Karpas-422 (cell line): ENCODE measurements around the gene IL12RB1. TPM values are rescaled to one million over a fixed set of nuclear protein-coding genes. Genes with fewer than 3 reads are reported as not detected.
A peak's percentile ranks its signal among the peaks of the same experiment; 100 is the strongest.

ENCODE experiments used
- DNase-seq: peaks from one replicate; pipeline ENCODE4 v3.0.0-alpha.2; 2015
- H2AFZ ChIP-seq: fragments of 200-600 bp; sonication (generic); 2 replicates; pipeline ENCODE4 v1.6.1; 2014; ENCODE audit warnings: antibody characterized with exemption, low read length, mixed read lengths
- H3K27ac ChIP-seq: fragments of 200-600 bp; sonication (generic); 2 replicates; pipeline ENCODE4 v1.5.1; 2014; ENCODE audit warnings: mild to moderate bottlenecking, low read length, moderate library complexity
- H3K27me3 ChIP-seq: fragments of 200-600 bp; sonication (generic); 2 replicates; pipeline ENCODE4 v1.6.1; 2014; ENCODE audit warnings: low read length, mixed read lengths
- H3K36me3 ChIP-seq: fragments of 200-600 bp; sonication (generic); 2 replicates; pipeline ENCODE4 v1.6.1; 2014; ENCODE audit warnings: low read length, mixed read lengths; ENCODE audit not compliant: insufficient read depth
- H3K4me1 ChIP-seq: fragments of 200-600 bp; sonication (generic); 2 replicates; pipeline ENCODE4 v1.6.1; 2014; ENCODE audit warnings: mild to moderate bottlenecking, low read length, mixed read lengths
- H3K4me2 ChIP-seq: fragments of 200-600 bp; sonication (generic); 2 replicates; pipeline ENCODE4 v1.6.1; 2014; ENCODE audit warnings: low read length, low read depth, mild to moderate bottlenecking; ENCODE audit not compliant: poor library complexity, severe bottlenecking
- H3K4me3 ChIP-seq: fragments of 200-600 bp; sonication (generic); 2 replicates; pipeline ENCODE4 v1.5.1; 2014; ENCODE audit warnings: mild to moderate bottlenecking, antibody characterized with exemption, low read length, mixed read lengths
- H3K79me2 ChIP-seq: fragments of 200-600 bp; sonication (generic); 2 replicates; pipeline ENCODE4 v1.6.1; 2014; ENCODE audit warnings: mild to moderate bottlenecking, low read length, mixed read lengths
- H3K9ac ChIP-seq: fragments of 200-600 bp; sonication (generic); 2 replicates; pipeline ENCODE4 v1.6.0; 2014; ENCODE audit warnings: low read length
- H3K9me2 ChIP-seq: fragments of 200-600 bp; sonication (generic), shearing (Covaris generic); replicated peaks from 2 replicates; pipeline ENCODE4 v1.6.0; 2014; ENCODE audit warnings: mild to moderate bottlenecking, low read length, moderate library complexity; ENCODE audit not compliant: insufficient read depth
- H3K9me3 ChIP-seq: fragments of 300-700, 200-600 bp; sonication (generic); 2 replicates; pipeline ENCODE4 v1.6.1; 2014; ENCODE audit warnings: low read length, mixed read lengths
- H4K20me1 ChIP-seq: fragments of 200-600 bp; sonication (generic); 2 replicates; pipeline ENCODE4 v1.6.1; 2014; ENCODE audit warnings: mild to moderate bottlenecking, antibody characterized with exemption, low read length, low read depth; ENCODE audit not compliant: insufficient read depth
- total RNA-seq: library from RNA; depleted of rRNA; stranded (reverse); fragments of >200 nt; shearing (Covaris generic); gene quantifications from 2 replicates; pipeline ENCODE4 v1.2.3, GENCODE V29; 2014; ENCODE audit warnings: low replicate concordance

IL12RB1 gene
- total RNA-seq, 1 experiment from 2014 or later, result 6.1 TPM

- H2AFZ ChIP-seq, result peak overlapping the region; percentile 72; the same call in 1 of the 2 replicates
- DNase-seq, result peak; percentile 98
- no peaks in the 10 kb centered on the region for H3K9me3 ChIP-seq
- H3K27me3 ChIP-seq, result no peaks in the 10 kb centered on the region
- H3K36me3 ChIP-seq, result peaks cover 3% of the 10 kb centered on the region; the same call in 1 of the 2 replicates
- H3K4me1 ChIP-seq, result peaks cover 30% of the 10 kb centered on the region
- 0 out of 2 replicates have a peak overlapping the region, but pooled peaks have one; percentile 41 for H3K27ac ChIP-seq
- peak overlapping the region; percentile 84 for H3K4me2 ChIP-seq
- H3K4me3 ChIP-seq, result peak overlapping the region; percentile 90
- H3K9ac ChIP-seq, result peak overlapping the region; percentile 86
- H3K9me2 ChIP-seq, result no peaks in the 10 kb centered on the region
- H3K79me2 ChIP-seq, result peaks cover 22% of the 10 kb centered on the region
- no peaks in the 10 kb centered on the region for H4K20me1 ChIP-seq
These were observed 31.1 kb upstream of the IL12RB1 start for GRCh38 chr19:18117692-18118378.

DNA sequence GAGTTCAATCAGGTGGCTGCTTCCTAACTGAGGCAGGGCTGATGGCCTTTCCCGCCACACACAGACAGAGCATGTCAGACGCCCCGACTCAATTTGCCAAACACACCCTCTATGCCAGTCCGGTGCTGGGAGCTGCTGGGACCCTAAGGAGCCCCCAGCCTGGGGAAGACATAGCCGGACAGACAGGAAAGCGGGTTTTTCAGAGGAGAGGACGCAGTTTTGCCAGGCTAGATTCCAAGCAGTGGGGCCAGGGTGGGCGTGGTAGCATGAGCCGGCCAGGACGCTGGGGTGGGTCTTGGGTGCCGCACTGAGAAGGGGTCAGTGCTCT is 30.6 kb upstream of the IL12RB1 start:
- H4K20me1 ChIP-seq, result no peaks in the 10 kb centered on the region
- H3K4me3 ChIP-seq, result peak overlapping the region; percentile 65
- no peaks in the 10 kb centered on the region for H3K9me3 ChIP-seq
- DNase-seq, result no peak
- peaks cover 22% of the 10 kb centered on the region for H3K79me2 ChIP-seq
- no peaks in the 10 kb centered on the region for H3K9me2 ChIP-seq
- H3K9ac ChIP-seq, result peak overlapping the region; percentile 55
- no peaks in the 10 kb centered on the region for H3K27me3 ChIP-seq
- H3K4me2 ChIP-seq, result peak overlapping the region; percentile 80
- H3K36me3 ChIP-seq, result peaks cover 3% of the 10 kb centered on the region; the same call in 1 of the 2 replicates
- peaks cover 30% of the 10 kb centered on the region for H3K4me1 ChIP-seq
- no peak overlapping the region for H3K27ac ChIP-seq
- 0 out of 2 replicates have a peak overlapping the region, but pooled peaks have one; percentile 72 for H2AFZ ChIP-seq

DNA sequence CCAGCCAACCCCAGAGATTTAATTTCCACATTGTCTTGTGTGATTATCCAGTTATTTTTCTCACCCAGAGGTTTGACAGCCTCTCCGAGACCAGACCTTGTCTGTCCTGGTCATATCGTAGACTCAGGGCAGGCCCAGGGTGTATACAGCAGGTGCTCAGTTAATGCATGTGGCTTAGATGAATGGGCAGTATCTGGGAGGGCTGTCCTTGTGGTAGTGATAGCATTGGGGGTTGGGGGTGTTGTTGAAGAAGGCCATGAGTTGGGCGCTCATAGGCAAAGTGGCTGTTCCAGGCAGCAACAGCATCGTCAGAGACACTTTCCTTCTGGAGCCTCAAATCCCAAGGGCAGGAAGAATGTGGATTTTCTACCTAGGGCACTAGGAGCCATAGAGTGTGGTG is 27.7 kb upstream of the IL12RB1 start:
- no peak overlapping the region for H3K27ac ChIP-seq
- peaks cover 15% of the 10 kb centered on the region for H3K79me2 ChIP-seq
- no peaks in the 10 kb centered on the region; the same call in 1 of the 2 replicates for H4K20me1 ChIP-seq
- H3K27me3 ChIP-seq, result no peaks in the 10 kb centered on the region
- no peak overlapping the region for H2AFZ ChIP-seq
- no peak for DNase-seq
- no peak overlapping the region for H3K4me2 ChIP-seq
- no peaks in the 10 kb centered on the region for H3K9me3 ChIP-seq
- peaks cover 36% of the 10 kb centered on the region for H3K4me1 ChIP-seq
- no peak overlapping the region for H3K4me3 ChIP-seq
- no peaks in the 10 kb centered on the region for H3K36me3 ChIP-seq
- no peaks in the 10 kb centered on the region for H3K9me2 ChIP-seq
- no peak overlapping the region for H3K9ac ChIP-seq

- H4K20me1 ChIP-seq, result peaks cover 4% of the 10 kb centered on the region; the same call in 1 of the 2 replicates
- H3K36me3 ChIP-seq, result no peaks in the 10 kb centered on the region
These were observed 27.1 kb upstream of the IL12RB1 start for GRCh38 chr19:18113827-18114226.

DNA sequence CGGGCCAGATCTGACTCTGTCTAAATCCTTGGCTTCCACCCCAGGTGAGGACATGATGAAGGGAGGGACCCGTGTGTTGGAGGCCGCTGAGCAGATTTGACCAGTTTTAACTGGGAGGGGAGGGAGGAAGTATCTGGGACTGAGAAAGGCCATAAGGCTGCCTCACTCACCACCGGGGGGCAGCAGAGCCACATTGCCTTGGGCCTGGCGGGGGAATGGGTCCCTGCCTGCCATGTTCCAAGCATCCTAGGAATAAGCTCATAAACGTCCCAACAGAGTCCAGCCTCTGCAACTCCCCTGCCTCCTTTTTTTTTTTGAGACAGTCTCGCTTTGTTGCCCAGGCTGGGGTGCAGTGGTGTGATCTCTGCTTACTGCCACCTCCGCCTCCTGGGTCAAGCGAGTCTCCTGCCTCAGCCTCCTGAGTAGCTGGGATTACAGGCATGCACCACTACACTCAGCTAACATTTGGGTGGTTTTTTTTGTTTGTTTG is 26.3 kb upstream of the IL12RB1 start:
- Histone ChIP-seq H3K9me3 (no peaks in the 10 kb centered on the region), H3K27me3 (no peaks in the 10 kb centered on the region), H3K9ac (no peak overlapping the region), H3K9me2 (no peaks in the 10 kb centered on the region), H3K4me2 (no peak overlapping the region), H3K36me3 (no peaks in the 10 kb centered on the region), H3K79me2 (peaks cover under 1% of the 10 kb centered on the region; the same call in 1 of the 2 replicates), H3K4me1 (peaks cover 28% of the 10 kb centered on the region), H4K20me1 (peaks cover 4% of the 10 kb centered on the region; the same call in 1 of the 2 replicates), H3K27ac (no peak overlapping the region), H2AFZ (no peak overlapping the region), H3K4me3 (no peak overlapping the region)
- peak; percentile 91 for DNase-seq

More at GRCh38 chr19:18113827-18114226, 27.1 kb upstream of the IL12RB1 start:
- Histone ChIP-seq H3K4me2 (no peak overlapping the region), H3K9ac (no peak overlapping the region), H3K4me3 (no peak overlapping the region), H3K9me2 (no peaks in the 10 kb centered on the region), H3K4me1 (peaks cover 33% of the 10 kb centered on the region), H3K79me2 (peaks cover 8% of the 10 kb centered on the region), H3K27ac (no peak overlapping the region), H3K9me3 (no peaks in the 10 kb centered on the region), H2AFZ (no peak overlapping the region), H3K27me3 (no peaks in the 10 kb centered on the region)
- no peak for DNase-seq

- no peak overlapping the region for H3K27ac ChIP-seq
- H4K20me1 ChIP-seq, result peaks cover 4% of the 10 kb centered on the region; the same call in 1 of the 2 replicates
- H3K27me3 ChIP-seq, result no peaks in the 10 kb centered on the region
- H3K4me1 ChIP-seq, result peaks cover 29% of the 10 kb centered on the region
- H3K4me2 ChIP-seq, result peak overlapping the region; percentile 100
- H3K79me2 ChIP-seq, result no peaks in the 10 kb centered on the region
- no peak for DNase-seq
- H2AFZ ChIP-seq, result peak overlapping the region; percentile 81
- H3K36me3 ChIP-seq, result no peaks in the 10 kb centered on the region
- peak overlapping the region; percentile 90 for H3K4me3 ChIP-seq
- H3K9me2 ChIP-seq, result no peaks in the 10 kb centered on the region
- peak overlapping the region; percentile 87 for H3K9ac ChIP-seq
- H3K9me3 ChIP-seq, result no peaks in the 10 kb centered on the region
These were observed 24.0 kb upstream of the IL12RB1 start for GRCh38 chr19:18110609-18111232.

GRCh38 chr19:18109733-18110608 is 23.2 kb upstream of the IL12RB1 start:
- Histone ChIP-seq H3K9me2 (no peaks in the 10 kb centered on the region), H3K27ac (no peak overlapping the region), H3K27me3 (no peaks in the 10 kb centered on the region), H3K4me2 (peak overlapping the region; percentile 100), H2AFZ (peak overlapping the region; percentile 81), H3K9me3 (no peaks in the 10 kb centered on the region), H3K9ac (peak overlapping the region; percentile 87), H4K20me1 (peaks cover 4% of the 10 kb centered on the region; the same call in 1 of the 2 replicates), H3K4me3 (peak overlapping the region; percentile 90), H3K79me2 (no peaks in the 10 kb centered on the region), H3K4me1 (peaks cover 30% of the 10 kb centered on the region), H3K36me3 (no peaks in the 10 kb centered on the region)
- peak; percentile 78 for DNase-seq
